C4-2B (cell line): ENCODE results near the gene SPECC1.

ENCODE experiments used
- H3K27ac ChIP-seq: fragments of 450-650 bp; 2 replicates; pipeline ENCODE4 v1.5.1; 2017
- ZFX ChIP-seq: fragments of 450-650 bp; IDR thresholded peaks from 2 replicates; pipeline ENCODE4 v1.6.1; 2017
- TF ChIP-seq, protein P1 (sequence below): fragments of 450-650 bp; conservative IDR thresholded peaks from 2 replicates; pipeline ENCODE4 v1.5.1; 2017; ENCODE audit warnings: mild to moderate bottlenecking

SPECC1 gene

DNA sequence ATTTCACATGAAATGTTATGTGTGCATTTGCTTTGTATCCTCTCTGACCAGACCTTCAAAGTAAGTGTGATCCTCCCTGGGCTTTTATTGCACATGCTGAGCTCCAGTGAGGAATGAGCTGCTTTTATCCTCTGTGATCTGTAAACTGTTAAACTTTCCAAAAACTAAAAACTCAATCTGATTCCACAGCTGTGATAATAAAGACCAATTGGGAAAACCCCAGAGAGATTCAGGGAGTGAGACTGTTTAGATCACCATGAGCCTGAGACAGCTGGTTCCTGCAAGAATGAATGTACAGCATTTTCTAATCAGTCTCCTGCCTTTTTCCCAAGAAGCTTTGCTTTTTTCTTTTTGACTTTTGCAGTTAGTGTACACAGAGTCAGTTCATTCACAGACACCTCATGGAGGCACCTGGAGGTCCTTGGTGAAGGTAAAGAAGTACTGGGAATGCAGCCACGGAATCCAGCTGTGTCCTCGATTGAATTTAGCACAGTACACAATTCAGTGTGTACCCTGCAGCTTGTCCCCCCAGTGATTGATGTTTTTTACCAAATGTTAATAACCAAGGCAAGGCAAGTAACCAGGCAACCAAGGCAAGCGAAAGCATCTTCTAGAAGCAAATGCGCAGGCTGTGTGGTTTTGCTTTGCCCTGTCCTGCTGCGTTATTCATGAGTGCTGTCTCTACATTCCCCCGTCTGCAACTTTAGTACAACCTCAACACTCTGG is 275.6 kb downstream of the SPECC1 start:
- no peak overlapping the region for H3K27ac ChIP-seq
- no peak for TF ChIP-seq ZFX
- TF ChIP-seq, protein P1, sequence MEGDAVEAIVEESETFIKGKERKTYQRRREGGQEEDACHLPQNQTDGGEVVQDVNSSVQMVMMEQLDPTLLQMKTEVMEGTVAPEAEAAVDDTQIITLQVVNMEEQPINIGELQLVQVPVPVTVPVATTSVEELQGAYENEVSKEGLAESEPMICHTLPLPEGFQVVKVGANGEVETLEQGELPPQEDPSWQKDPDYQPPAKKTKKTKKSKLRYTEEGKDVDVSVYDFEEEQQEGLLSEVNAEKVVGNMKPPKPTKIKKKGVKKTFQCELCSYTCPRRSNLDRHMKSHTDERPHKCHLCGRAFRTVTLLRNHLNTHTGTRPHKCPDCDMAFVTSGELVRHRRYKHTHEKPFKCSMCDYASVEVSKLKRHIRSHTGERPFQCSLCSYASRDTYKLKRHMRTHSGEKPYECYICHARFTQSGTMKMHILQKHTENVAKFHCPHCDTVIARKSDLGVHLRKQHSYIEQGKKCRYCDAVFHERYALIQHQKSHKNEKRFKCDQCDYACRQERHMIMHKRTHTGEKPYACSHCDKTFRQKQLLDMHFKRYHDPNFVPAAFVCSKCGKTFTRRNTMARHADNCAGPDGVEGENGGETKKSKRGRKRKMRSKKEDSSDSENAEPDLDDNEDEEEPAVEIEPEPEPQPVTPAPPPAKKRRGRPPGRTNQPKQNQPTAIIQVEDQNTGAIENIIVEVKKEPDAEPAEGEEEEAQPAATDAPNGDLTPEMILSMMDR, result no peak

DNA sequence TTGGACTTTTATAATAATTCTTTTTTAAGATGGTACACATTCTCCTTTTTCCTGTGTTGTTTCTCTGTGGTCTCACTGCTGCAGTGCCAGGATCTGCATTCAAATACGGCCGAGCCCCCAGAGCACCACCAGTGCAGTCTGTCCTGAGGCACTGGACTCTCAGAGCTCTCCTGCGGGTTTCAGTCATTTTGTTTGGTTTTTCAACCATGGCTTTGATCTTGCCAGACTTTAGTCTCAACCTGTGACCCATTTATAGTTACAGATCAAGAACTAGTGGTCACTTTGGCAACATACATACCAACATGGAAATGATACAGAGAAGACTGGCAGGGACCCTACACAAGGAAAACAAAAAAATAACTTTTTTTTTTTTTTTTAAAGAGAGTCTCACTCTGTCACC is 280.8 kb downstream of the SPECC1 start:
- no peak for TF ChIP-seq ZFX
- TF ChIP-seq, protein P1, result no peak
- H3K27ac ChIP-seq, result no peak overlapping the region

DNA sequence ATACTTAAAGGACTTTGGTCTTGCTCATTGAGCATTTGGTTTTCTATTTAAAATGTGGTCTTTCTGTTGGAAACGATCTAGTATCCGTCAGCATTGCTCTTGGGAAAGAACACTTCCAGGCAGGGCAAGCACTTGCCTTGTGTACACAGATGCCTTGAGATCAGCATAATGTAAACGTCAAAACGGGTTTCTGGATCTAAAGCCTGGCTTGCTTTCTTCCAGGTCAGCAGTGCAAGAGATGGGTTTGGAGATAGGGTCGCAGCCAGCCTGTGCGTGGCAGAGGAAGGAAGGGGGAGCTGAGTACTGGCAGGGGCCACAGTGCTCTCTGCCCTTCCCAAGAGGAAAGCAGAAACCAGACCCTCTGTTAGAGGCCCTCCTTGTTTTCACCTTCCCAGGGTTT is 282.7 kb downstream of the SPECC1 start:
- peak overlapping the region; percentile 57 for H3K27ac ChIP-seq
- TF ChIP-seq, protein P1, result no peak
- TF ChIP-seq ZFX, result no peak

DNA sequence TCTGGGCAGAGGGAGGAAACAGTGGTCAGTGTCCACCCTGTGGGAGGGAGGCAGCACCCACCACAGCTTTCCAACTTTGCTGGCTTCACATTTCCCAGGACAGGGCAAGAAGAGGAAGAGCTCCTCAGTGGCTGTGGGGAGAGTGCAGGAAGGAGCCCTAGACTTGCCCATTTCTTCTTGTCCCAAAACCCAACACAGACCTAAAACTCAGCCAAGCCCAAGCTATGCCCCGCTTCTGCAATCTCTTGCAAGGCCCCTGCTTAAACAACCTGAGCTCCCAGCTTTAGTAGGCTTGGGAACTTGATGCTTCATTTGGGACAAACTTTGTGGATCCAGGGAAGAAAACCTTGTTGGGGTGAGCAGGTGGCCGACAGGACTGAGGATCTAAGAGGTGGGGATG is 284.3 kb downstream of the SPECC1 start:
- TF ChIP-seq, protein P1, result no peak
- no peak for TF ChIP-seq ZFX
- H3K27ac ChIP-seq, result no peak overlapping the region

DNA sequence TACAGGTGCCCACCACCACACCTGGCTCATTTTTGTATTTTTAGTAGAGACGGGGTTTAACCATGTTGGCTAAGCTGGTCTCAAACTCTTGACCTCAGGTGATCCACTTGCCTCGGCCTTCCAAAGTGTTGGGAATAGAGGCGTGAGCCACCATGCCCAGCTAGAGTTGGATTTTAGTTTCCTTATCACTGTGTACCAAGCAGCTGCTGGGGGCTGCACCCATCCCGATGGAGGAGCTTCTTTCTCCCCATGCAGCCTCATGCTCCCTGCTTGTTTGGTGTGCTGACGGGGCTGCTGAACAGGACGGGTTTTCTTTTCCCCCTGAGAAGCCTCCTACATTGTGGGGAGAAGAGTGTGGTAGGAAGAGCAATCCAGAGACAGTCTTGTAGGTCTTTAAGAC is 285.0 kb downstream of the SPECC1 start:
- TF ChIP-seq, protein P1, result no peak
- no peak for TF ChIP-seq ZFX
- H3K27ac ChIP-seq, result no peak overlapping the region

DNA sequence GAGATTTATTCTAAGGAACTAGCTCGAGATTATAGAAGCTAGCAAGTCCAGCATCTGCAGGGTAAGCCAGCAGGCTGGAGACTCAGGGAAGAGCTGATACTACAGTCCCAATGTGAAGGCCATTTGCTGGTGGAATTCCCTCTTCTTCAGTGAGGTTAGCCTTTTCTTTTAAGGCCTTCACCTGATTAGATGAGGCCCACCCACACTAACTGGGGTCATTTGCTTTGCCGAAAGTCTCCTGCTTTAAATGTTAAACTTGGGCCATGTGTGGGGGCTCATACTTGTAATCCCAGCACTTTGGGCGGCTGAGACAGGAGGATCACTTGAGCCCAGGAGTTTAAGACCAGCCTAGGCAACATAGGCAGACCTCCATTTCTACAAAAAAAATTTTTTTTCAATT is 289.9 kb downstream of the SPECC1 start:
- no peak for TF ChIP-seq ZFX
- TF ChIP-seq, protein P1, result no peak
- H3K27ac ChIP-seq, result no peak overlapping the region

DNA sequence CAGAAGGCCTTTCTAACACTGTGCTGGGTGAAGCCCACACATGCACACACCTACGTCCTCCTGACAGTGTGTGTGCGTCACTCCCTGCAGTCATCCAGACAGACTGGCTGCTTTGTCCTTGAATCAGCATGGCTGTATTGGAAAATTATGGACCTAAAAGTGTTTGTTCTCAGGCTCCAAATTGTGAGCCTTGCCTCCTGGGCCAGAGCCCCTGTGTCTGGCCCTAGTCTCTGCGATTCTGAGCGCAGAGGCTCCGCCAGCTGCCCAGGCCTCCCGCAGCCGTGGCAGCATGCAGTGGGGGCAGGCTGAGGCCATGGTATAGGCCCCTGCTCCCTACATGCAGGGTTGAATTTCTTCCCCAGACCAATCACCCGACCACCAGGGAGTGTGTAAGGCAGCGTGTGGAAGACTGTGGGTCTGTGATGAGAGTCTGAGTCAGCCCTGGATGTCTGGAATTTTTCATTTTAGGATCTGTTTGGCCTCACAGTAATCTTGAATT is 291.3 kb downstream of the SPECC1 start:
- TF ChIP-seq ZFX, result no peak; the same call in 1 of the 2 replicates
- TF ChIP-seq, protein P1, result no peak
- no peak overlapping the region for H3K27ac ChIP-seq
